ENCODE results near the gene DCD. TPM values are rescaled to one million over a fixed set of nuclear protein-coding genes. Genes with fewer than 3 reads are reported as not detected.

DCD gene
- total and polyA plus RNA-seq, 10 of the 15 experiments (the other 5 are each of a cell fraction or from before 2014, with no cell fraction given) = not detected

DNA sequence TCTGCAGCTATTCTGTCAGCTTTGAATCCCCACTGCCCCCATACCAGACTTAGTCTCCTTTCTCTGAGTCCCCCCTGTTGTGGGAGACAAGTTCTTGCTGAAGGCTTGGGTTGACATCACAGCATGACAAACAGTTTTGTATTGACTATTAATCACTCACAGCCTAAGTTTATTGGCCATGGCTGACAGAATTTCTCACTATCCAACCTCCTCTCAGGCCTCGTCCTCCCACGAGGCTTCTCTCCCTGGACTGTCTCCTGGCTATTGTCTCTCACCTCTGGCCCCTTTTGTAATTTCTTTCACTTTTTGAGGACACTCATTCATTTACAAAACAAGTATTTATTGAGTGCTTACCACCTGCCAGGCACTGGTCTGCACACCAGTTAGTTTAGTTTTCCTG, 35.2 kb upstream of the DCD start:
- BruUV-seq (replicated peaks) = no TSS peak
- Histone ChIP-seq H3K27me3 (replicated peaks in 1 of 2; ENCODE audit: control insufficient read depth in 2 of 2, insufficient read depth in 2 of 2, low read length in 1 of 2) (no peaks in the 10 kb centered on the region; a peak in 2 of 4 replicates), H3K9me3 (replicated peaks; ENCODE audit: control insufficient read depth, insufficient read depth, low read length) (no peaks in the 10 kb centered on the region), H3K4me3 (no peak overlapping the region), H2AFZ (ENCODE audit: control insufficient read depth, low read depth, low read length) (no peak overlapping the region), H3K4me2 (ENCODE audit: control insufficient read depth, insufficient read depth) (no peak overlapping the region), H3K36me3 (ENCODE audit: control insufficient read depth in 2 of 2, insufficient read depth in 2 of 2, low read length in 1 of 2) (no peaks in the 10 kb centered on the region), H4K20me1 (ENCODE audit: control insufficient read depth, insufficient read depth) (no peaks in the 10 kb centered on the region), H3K4me1 (ENCODE audit: control insufficient read depth, insufficient read depth, low read length) (no peaks in the 10 kb centered on the region), H3K9ac (ENCODE audit: control insufficient read depth, insufficient read depth, low read length) (no peak overlapping the region), H3K27ac (ENCODE audit: control insufficient read depth, insufficient read depth) (no peak overlapping the region), H3K79me2 (ENCODE audit: control insufficient read depth, insufficient read depth, low read length) (no peaks in the 10 kb centered on the region)
- intact Hi-C loops (cut with micrococcal nuclease; ENCODE audit: unreplicated experiment) (no loop called here), in situ Hi-C loops (cut with MboI) (no loop called here)
- TF ChIP-seq NFYB (IDR thresholded peaks at IDR 0.05; ENCODE audit: insufficient read depth, low read depth, low read length) (no peak), RELA (IDR thresholded peaks at IDR 0.05; ENCODE audit: borderline replicate concordance, partially characterized antibody) (no peak), IKZF1 (conservative IDR thresholded peaks at IDR 0.05) (no peak), MEF2A (IDR thresholded peaks at IDR 0.05; ENCODE audit: insufficient read depth, low read depth, low read length) (no peak), HDAC6 (IDR thresholded peaks at IDR 0.05; ENCODE audit: unreplicated experiment) (no peak)
- CTCF ChIA-PET = interaction anchor here (1.7 to 5.2 kb wide), 2 partner anchors 18 to 25 kb away, joined by 4 to 26 read pairs; no protein-coding TSS in a partner anchor
- FAIRE-seq = no peak
- SMC1A ChIA-PET (ENCODE audit: uncharacterized antibody, unreplicated experiment) = no interaction called here
- no peak for ATAC-seq
- POLR2A ChIA-PET = no interaction called here
- WGBS (ENCODE audit: insufficient coverage, insufficient replicate concordance, low lambda C conversion rate, missing lambda C conversion rate) = 0% methylated on average over 2 of the region's 2 CpGs
- RAD21 ChIA-PET (ENCODE audit: unreplicated experiment) = no interaction called here
- no peak for DNase-seq (ENCODE audit: low read depth, low spot score)

DNA sequence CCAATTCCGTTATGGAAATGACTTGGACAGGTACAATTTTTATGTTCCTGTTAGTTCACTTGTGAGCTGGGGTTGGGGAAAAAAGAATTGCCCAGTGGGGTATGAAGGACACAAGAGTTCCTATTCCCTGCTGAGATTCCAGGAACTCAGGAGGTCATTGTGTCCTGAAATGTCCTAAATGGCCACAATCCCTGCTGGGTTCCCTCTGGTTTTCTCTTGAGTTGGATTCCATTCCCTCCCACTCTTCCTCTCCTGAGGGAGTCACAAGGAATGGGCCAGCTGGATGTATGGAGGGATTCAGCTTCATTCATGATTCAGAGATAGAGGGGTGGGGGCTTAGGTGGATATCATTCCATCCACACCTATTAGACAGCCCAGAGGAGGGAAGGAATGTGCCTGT, 34.5 kb upstream of the DCD start:
- ATAC-seq = no peak
- Histone ChIP-seq H3K9me3 (replicated peaks; ENCODE audit: control insufficient read depth, insufficient read depth, low read length) (no peaks in the 10 kb centered on the region), H3K36me3 (ENCODE audit: control insufficient read depth in 2 of 2, insufficient read depth in 2 of 2, low read length in 1 of 2) (no peaks in the 10 kb centered on the region), H3K79me2 (ENCODE audit: control insufficient read depth, insufficient read depth, low read length) (no peaks in the 10 kb centered on the region), H3K4me1 (ENCODE audit: control insufficient read depth, insufficient read depth, low read length) (no peaks in the 10 kb centered on the region), H3K4me3 (no peak overlapping the region), H3K4me2 (ENCODE audit: control insufficient read depth, insufficient read depth) (no peak overlapping the region), H2AFZ (ENCODE audit: control insufficient read depth, low read depth, low read length) (no peak overlapping the region), H3K27ac (ENCODE audit: control insufficient read depth, insufficient read depth) (no peak overlapping the region), H3K9ac (ENCODE audit: control insufficient read depth, insufficient read depth, low read length) (no peak overlapping the region), H4K20me1 (ENCODE audit: control insufficient read depth, insufficient read depth) (no peaks in the 10 kb centered on the region), H3K27me3 (replicated peaks in 1 of 2; ENCODE audit: control insufficient read depth in 2 of 2, insufficient read depth in 2 of 2, low read length in 1 of 2) (no peaks in the 10 kb centered on the region; a peak in 2 of 4 replicates)
- FAIRE-seq = no peak
- ChIA-PET SMC1A (ENCODE audit: uncharacterized antibody, unreplicated experiment) (interaction anchor here (1.0 kb wide), 1 partner anchor 9 kb away, joined by 3 read pairs; no protein-coding TSS in a partner anchor), CTCF (interaction anchor here (5.2 kb wide), 1 partner anchor 19 kb away, joined by 26 read pairs; no protein-coding TSS in a partner anchor), RAD21 (ENCODE audit: unreplicated experiment) (no interaction called here), POLR2A (no interaction called here)
- no TSS peak for BruUV-seq (replicated peaks)
- intact Hi-C loops (cut with micrococcal nuclease; ENCODE audit: unreplicated experiment) (no loop called here), in situ Hi-C loops (cut with MboI) (no loop called here)
- 0% methylated on average over 1 of the region's 1 CpG for WGBS (ENCODE audit: insufficient coverage, insufficient replicate concordance, low lambda C conversion rate, missing lambda C conversion rate)
- DNase-seq (ENCODE audit: low read depth, low spot score) = no peak
- TF ChIP-seq, protein P1, sequence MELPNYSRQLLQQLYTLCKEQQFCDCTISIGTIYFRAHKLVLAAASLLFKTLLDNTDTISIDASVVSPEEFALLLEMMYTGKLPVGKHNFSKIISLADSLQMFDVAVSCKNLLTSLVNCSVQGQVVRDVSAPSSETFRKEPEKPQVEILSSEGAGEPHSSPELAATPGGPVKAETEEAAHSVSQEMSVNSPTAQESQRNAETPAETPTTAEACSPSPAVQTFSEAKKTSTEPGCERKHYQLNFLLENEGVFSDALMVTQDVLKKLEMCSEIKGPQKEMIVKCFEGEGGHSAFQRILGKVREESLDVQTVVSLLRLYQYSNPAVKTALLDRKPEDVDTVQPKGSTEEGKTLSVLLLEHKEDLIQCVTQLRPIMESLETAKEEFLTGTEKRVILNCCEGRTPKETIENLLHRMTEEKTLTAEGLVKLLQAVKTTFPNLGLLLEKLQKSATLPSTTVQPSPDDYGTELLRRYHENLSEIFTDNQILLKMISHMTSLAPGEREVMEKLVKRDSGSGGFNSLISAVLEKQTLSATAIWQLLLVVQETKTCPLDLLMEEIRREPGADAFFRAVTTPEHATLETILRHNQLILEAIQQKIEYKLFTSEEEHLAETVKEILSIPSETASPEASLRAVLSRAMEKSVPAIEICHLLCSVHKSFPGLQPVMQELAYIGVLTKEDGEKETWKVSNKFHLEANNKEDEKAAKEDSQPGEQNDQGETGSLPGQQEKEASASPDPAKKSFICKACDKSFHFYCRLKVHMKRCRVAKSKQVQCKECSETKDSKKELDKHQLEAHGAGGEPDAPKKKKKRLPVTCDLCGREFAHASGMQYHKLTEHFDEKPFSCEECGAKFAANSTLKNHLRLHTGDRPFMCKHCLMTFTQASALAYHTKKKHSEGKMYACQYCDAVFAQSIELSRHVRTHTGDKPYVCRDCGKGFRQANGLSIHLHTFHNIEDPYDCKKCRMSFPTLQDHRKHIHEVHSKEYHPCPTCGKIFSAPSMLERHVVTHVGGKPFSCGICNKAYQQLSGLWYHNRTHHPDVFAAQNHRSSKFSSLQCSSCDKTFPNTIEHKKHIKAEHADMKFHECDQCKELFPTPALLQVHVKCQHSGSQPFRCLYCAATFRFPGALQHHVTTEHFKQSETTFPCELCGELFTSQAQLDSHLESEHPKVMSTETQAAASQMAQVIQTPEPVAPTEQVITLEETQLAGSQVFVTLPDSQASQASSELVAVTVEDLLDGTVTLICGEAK (IDR thresholded peaks at IDR 0.05; ENCODE audit: borderline replicate concordance) = no peak
- TF ChIP-seq SREBF2 (IDR thresholded peaks at IDR 0.05; ENCODE audit: low read length) (no peak), MYC (IDR thresholded peaks at IDR 0.05; ENCODE audit: insufficient read depth, insufficient read length, insufficient replicate concordance, low read length, severe bottlenecking) (no peak), ASH2L (IDR thresholded peaks at IDR 0.05; ENCODE audit: borderline replicate concordance, low read depth) (no peak), PAX5 (IDR thresholded peaks at IDR 0.05; ENCODE audit: borderline replicate concordance, low read depth, low read length) (no peak), GABPA (IDR thresholded peaks at IDR 0.05; ENCODE audit: low read depth) (no peak), GATAD2B (conservative IDR thresholded peaks at IDR 0.05; ENCODE audit: low read depth) (no peak), RB1 (IDR thresholded peaks at IDR 0.05; ENCODE audit: borderline replicate concordance) (no peak)
- TF ChIP-seq, protein P2, sequence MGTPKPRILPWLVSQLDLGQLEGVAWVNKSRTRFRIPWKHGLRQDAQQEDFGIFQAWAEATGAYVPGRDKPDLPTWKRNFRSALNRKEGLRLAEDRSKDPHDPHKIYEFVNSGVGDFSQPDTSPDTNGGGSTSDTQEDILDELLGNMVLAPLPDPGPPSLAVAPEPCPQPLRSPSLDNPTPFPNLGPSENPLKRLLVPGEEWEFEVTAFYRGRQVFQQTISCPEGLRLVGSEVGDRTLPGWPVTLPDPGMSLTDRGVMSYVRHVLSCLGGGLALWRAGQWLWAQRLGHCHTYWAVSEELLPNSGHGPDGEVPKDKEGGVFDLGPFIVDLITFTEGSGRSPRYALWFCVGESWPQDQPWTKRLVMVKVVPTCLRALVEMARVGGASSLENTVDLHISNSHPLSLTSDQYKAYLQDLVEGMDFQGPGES (IDR thresholded peaks at IDR 0.05) = no peak
